GM18909 (cell line): ENCODE data around the gene PAX5.
"Not testable (repeated sequence)": the region's sequence is repeated elsewhere in the genome, so short reads cannot be mapped to it uniquely, and the experiment has no call there.

Experiments used
- ATAC-seq: cut with Tn5 transposase; IDR thresholded peaks from one replicate; pipeline ENCODE4 v1.9.1; 2021; ENCODE audit warnings: mild to moderate bottlenecking; ENCODE audit not compliant: unreplicated experiment, poor library complexity

The PAX5 gene

GRCh38 chr9:37033682-37034304 lies at the start of gene PAX5:
Gene PAX5 (minus strand): TSS chr9:37034268. CDS start chr9:37034031, 237 bp downstream.
- no peak for ATAC-seq

- no peak for ATAC-seq
Observed at GRCh38 chr9:37083654-37084053, 49.6 kb upstream of the PAX5 start.

GRCh38 chr9:37082214-37082765 lies 48.2 kb upstream of the PAX5 start:
- no peak for ATAC-seq

- ATAC-seq = not testable (repeated sequence)
Observed at GRCh38 chr9:37081507-37081906, 47.4 kb upstream of the PAX5 start.

GRCh38 chr9:37080165-37080628 lies 46.1 kb upstream of the PAX5 start:
- ATAC-seq = peak; percentile 12

- peak; percentile 91 for ATAC-seq
Observed at GRCh38 chr9:37079370-37080164, 45.5 kb upstream of the PAX5 start.

- ATAC-seq = not testable (repeated sequence)
Observed at GRCh38 chr9:37074790-37075189, 40.7 kb upstream of the PAX5 start.

GRCh38 chr9:37066139-37066725 lies 32.2 kb upstream of the PAX5 start:
- ATAC-seq = no peak

GRCh38 chr9:37062336-37062735 lies 28.3 kb upstream of the PAX5 start:
- no peak for ATAC-seq

- no peak for ATAC-seq
Observed at GRCh38 chr9:37061768-37062167, 27.7 kb upstream of the PAX5 start.

GRCh38 chr9:37060833-37061232 lies 26.8 kb upstream of the PAX5 start:
- no peak for ATAC-seq

- no peak for ATAC-seq
Observed at GRCh38 chr9:37056046-37056920, 22.2 kb upstream of the PAX5 start.

- not testable (repeated sequence) for ATAC-seq
Observed at GRCh38 chr9:37054363-37054720, 20.3 kb upstream of the PAX5 start.

- no peak for ATAC-seq
Observed at GRCh38 chr9:37053684-37054362, 19.8 kb upstream of the PAX5 start.

- ATAC-seq = no peak
Observed at GRCh38 chr9:37046683-37047082, 12.6 kb upstream of the PAX5 start.

GRCh38 chr9:37042421-37042820 lies 8.4 kb upstream of the PAX5 start:
- no peak for ATAC-seq

- ATAC-seq = no peak
Observed at GRCh38 chr9:37040508-37041127, 6.5 kb upstream of the PAX5 start.

- no peak for ATAC-seq
Observed at GRCh38 chr9:37038943-37039464, 4.9 kb upstream of the PAX5 start.
